Osteocyte (in vitro differentiated cells): ENCODE results near the gene PRKCD. TPM values are rescaled to one million over a fixed set of nuclear protein-coding genes. Genes with fewer than 3 reads are reported as not detected.

Experiments
- DNase-seq: peaks from one replicate; pipeline ENCODE4 v3.0.0; 2021; ENCODE audit warnings: mixed read lengths; ENCODE audit not compliant: unreplicated experiment; ENCODE audit errors: extremely low spot score
- H3K27ac Mint-ChIP-seq: one replicate; pipeline ENCODE4 v1.8.0; 2021; ENCODE audit warnings: mild to moderate bottlenecking, mixed read lengths; ENCODE audit not compliant: unreplicated experiment
- H3K27me3 Mint-ChIP-seq: one replicate; pipeline ENCODE4 v1.8.0; 2021; ENCODE audit warnings: mixed read lengths; ENCODE audit not compliant: unreplicated experiment
- H3K36me3 Mint-ChIP-seq: one replicate; pipeline ENCODE4 v1.8.0; 2021; ENCODE audit warnings: mixed read lengths; ENCODE audit not compliant: unreplicated experiment
- H3K4me1 Mint-ChIP-seq: one replicate; pipeline ENCODE4 v1.8.0; 2021; ENCODE audit warnings: mixed read lengths; ENCODE audit not compliant: unreplicated experiment
- H3K4me3 Mint-ChIP-seq: one replicate; pipeline ENCODE4 v1.8.0; 2021; ENCODE audit warnings: mild to moderate bottlenecking, moderate library complexity, mixed read lengths; ENCODE audit not compliant: unreplicated experiment
- H3K9me3 Mint-ChIP-seq: one replicate; pipeline ENCODE4 v1.8.0; 2021; ENCODE audit warnings: mixed read lengths; ENCODE audit not compliant: unreplicated experiment
- CTCF ChIP-seq: fragments of 200-600 bp; sonication (generic); IDR thresholded peaks from 2 replicates; pipeline ENCODE4 v1.5.0; 2021; ENCODE audit warnings: antibody characterized with exemption, mild to moderate bottlenecking, moderate library complexity
- total RNA-seq: library from RNA; stranded (reverse); gene quantifications from 2 replicates; pipeline ENCODE4 v1.2.1, GENCODE V29; 2021

The PRKCD gene
- total RNA-seq, 1 donor from 2014 or later: 17.1 TPM

DNA sequence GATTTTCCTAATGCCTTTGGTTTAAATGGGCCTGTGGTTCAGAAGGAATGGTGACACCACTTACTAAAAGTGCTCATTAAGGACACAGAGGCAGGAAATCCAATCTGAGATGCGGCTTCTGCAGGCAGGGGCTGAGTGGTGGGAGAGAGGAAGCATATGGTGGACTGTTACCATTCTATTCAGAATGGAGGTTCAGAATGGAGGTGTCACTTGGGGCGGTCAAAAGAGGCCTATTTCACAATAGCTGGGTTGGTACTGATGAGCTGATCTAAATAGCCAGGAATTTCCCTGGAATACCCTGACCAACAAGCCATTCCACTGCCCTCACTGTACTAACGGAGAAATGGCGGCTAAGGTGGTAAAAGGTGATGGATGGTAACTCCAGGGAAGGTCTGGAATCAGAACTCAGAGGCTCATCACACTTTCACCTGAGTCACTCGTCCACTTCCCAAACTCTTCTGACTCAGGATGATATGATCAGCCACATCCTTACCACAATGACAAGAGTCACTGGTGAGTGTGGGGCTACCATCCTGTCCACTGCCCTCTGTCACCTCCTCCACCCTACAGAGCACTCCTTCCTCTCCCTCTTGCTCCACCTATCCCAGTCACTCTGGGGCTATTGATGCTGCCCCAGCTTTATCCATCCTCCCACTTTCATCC is 46.5 kb upstream of the PRKCD start:
- H3K4me3 Mint-ChIP-seq: no peak overlapping the region

GRCh38 chr3:53116956-53117355 is 44.1 kb upstream of the PRKCD start:
- no peak for DNase-seq
- no peaks in the 10 kb centered on the region for H3K9me3 Mint-ChIP-seq
- no peak overlapping the region for H3K27ac Mint-ChIP-seq
- TF ChIP-seq CTCF: no peak
- no peak overlapping the region for H3K4me3 Mint-ChIP-seq
- H3K4me1 Mint-ChIP-seq: no peaks in the 10 kb centered on the region
- peaks cover 23% of the 10 kb centered on the region for H3K36me3 Mint-ChIP-seq
- no peaks in the 10 kb centered on the region for H3K27me3 Mint-ChIP-seq

More for the DNA sequence above, 46.5 kb upstream of the PRKCD start:
- Mint-ChIP-seq H3K27ac (no peak overlapping the region), H3K4me1 (no peaks in the 10 kb centered on the region), H3K27me3 (no peaks in the 10 kb centered on the region), H3K36me3 (peaks cover 18% of the 10 kb centered on the region), H3K9me3 (no peaks in the 10 kb centered on the region)
- DNase-seq: no peak
- TF ChIP-seq CTCF: no peak

GRCh38 chr3:53120336-53120735 is 40.7 kb upstream of the PRKCD start:
- Mint-ChIP-seq H3K4me1 (no peaks in the 10 kb centered on the region), H3K36me3 (peaks cover 42% of the 10 kb centered on the region), H3K9me3 (no peaks in the 10 kb centered on the region), H3K4me3 (no peak overlapping the region), H3K27me3 (no peaks in the 10 kb centered on the region), H3K27ac (no peak overlapping the region)
- TF ChIP-seq CTCF: no peak
- DNase-seq: no peak

DNA sequence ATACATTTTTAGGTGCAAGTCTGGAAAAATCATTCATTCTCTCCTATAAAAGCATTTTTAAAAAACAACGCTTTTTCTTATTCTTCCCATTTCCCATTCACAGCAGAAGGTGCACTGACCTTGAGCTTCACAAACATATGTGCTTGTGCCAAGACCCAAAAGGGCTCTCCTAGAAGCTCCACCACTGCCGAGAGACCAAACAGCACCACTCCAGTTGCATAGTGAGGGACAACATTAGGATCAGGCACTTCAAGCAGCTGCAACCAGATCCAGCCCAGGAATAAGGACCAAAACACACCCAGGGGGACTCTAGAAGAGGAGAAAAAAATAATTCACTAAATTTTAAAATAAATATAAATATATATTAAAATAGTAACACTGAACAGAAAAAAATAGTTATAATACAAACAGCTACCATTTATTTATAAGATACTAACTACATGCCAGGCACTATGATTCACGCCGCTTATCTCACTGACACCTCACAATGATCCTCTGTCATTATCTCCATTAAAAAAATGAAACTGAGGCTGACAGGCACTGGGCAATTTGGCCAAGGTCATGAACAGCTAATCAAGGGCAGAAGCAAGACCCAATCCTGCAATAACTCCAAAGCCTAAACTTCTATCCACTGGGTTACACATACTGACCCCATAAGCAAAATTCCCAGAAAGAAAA is 38.6 kb upstream of the PRKCD start:
- Mint-ChIP-seq H3K27me3 (no peaks in the 10 kb centered on the region), H3K4me1 (no peaks in the 10 kb centered on the region), H3K4me3 (no peak overlapping the region), H3K27ac (no peak overlapping the region), H3K9me3 (no peaks in the 10 kb centered on the region), H3K36me3 (peaks cover 39% of the 10 kb centered on the region)
- TF ChIP-seq CTCF: no peak
- no peak for DNase-seq

DNA sequence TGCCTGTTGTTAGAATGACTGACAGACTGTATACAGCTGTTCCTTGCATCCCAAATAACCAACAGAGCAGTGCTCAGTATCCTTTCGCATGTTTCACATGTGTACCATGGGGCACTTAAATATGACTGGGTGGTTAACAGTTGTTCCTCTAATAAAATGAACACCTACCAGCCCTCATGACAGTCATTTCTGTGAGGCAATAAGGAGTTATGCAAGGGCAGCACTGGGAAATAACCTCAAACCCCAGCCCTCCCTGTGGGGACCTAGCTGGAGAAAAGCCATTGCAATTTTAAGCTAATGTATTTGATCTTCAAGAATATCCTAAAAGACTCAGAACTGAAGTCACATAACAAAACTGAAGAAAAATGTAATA is 38.1 kb upstream of the PRKCD start:
- Mint-ChIP-seq H3K4me1 (no peaks in the 10 kb centered on the region), H3K27ac (no peak overlapping the region), H3K4me3 (no peak overlapping the region), H3K9me3 (no peaks in the 10 kb centered on the region), H3K27me3 (no peaks in the 10 kb centered on the region), H3K36me3 (peaks cover 37% of the 10 kb centered on the region)
- no peak for TF ChIP-seq CTCF
- no peak for DNase-seq
